ENCODE results near the gene ACACB.

ACACB gene

DNA sequence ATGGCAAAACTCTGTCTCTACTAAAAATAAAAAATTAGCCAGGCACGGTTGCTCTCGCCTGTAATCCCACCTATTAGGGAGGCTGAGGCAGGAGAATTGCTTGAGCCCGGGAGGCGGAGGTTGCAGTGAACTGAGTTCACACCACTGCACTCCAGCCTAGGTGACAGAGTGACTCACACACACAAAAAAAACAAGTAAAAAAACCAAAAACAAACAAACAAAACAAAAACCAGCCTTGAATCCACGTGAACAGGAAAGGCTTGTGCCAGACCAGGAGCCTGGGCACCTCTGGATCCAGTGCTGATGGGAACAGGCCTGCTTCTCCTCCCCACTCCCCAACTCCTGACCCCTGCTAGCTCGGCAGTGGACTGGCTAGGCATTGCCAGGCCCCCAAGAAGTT lies 189.2 kb downstream of the ACACB start:
- no peak for DNase-seq (ENCODE audit: low read depth)

DNA sequence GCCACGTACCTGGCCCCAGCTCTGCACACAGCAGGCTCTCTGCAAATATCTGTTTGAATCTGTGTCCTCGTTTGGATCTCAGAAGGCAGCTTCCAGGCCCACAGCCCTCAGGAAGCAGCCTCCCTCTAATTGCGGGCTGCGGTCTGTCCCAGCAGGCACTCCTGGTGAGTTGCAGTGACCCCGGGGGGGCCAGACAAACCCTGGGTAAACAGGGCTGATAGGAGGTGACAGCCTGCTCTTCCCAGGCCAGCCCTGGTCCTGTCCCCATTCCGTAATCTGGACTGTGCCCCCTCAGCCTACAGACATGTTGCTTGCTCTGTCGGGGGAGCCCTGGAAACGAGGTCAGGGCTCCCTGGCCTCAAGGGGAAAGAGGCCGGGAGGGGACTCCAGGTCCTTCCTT lies 190.7 kb downstream of the ACACB start:
- DNase-seq (ENCODE audit: low read depth), result no peak

DNA sequence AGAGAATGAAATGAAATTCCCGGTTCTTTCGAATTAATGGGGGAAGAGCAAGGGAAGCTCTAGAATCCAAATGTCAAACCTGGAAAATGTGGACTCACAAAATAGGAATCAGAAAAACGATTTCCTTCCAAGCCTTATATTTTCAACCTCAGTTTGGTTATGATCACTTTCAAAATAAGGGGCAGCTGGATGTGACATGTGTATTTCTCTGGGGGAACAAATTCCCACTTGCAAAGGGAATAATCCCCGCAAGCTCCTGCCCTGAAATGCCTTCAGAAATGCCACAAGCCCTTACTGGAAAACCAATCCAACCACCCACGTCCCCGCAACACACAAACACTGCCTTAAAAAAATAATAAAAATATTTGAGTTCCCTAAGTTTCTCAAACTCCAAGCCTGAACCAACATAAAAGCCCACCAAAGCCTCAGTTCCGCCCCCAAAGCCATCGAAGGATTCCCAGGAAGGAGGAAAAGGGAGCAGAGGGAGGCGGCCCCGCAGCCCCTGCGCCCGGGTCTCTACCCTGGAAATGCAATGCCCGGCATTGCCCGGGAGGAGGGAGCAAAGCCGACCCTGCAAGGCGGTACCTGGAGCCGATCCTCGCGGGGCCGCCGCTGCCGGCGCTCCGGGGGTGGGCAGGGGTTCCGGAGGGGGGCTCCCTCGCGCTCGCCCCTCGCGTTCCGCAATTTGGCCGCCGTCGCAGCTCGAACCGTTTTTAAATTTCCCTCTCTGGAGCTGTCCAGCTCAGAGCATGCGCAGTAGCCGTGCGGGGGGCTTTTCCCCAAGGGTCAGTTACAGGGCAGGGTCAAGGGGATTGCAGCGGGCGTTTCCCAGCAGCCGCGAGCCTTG lies 192.4 kb downstream of the ACACB start, which contains the start of gene FOXN4:
Gene FOXN4, minus strand, starts transcription at position 751 of the 847 bp plus-strand sequence. CDS start 963 bp downstream, outside the sequence.
- DNase-seq (ENCODE audit: low read depth), result no peak

DNA sequence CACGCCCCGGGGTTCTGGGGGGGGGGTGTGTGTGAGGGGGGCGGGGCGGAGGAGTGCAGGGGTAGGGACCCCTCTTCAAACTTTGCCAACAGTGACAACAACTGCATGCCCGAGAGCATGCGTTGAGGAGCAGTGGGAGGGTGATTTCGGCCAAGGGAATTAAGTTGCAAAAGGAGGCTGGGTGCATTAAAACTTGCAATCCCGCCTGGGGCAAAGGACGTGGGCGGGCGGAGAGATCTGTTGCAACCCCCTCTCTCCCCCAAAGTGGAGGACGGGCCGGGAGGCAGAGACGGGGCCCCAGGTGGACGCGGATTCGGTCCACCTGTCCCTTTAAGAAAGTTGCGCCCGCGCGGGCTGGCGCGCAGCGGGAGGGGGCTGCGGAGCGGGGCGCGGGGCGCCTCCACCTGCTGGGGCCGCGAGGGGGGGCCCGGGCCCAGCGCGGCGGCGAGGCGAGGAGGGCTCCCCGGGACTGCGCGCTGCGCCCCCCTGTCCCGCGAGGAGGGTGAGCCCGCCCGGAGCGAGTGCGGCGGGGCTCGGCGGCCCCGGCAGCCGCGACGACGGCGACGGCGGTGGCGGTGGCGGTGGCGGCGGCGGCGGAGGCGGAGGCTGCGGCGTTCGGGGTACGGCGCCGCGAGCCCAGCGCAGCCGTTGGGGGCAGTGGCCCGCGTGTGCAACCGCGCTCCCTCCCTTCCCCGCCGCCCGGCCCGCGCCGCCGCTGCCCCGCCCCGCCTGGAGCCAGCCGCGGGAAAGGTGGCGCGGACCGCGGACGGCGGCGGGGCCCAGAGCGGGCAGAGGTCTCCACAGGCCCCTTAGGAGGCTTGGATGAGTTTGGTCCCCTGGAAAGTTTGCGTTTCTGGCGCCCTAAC lies 193.2 kb downstream of the ACACB start:
- no peak for DNase-seq (ENCODE audit: low read depth)

DNA sequence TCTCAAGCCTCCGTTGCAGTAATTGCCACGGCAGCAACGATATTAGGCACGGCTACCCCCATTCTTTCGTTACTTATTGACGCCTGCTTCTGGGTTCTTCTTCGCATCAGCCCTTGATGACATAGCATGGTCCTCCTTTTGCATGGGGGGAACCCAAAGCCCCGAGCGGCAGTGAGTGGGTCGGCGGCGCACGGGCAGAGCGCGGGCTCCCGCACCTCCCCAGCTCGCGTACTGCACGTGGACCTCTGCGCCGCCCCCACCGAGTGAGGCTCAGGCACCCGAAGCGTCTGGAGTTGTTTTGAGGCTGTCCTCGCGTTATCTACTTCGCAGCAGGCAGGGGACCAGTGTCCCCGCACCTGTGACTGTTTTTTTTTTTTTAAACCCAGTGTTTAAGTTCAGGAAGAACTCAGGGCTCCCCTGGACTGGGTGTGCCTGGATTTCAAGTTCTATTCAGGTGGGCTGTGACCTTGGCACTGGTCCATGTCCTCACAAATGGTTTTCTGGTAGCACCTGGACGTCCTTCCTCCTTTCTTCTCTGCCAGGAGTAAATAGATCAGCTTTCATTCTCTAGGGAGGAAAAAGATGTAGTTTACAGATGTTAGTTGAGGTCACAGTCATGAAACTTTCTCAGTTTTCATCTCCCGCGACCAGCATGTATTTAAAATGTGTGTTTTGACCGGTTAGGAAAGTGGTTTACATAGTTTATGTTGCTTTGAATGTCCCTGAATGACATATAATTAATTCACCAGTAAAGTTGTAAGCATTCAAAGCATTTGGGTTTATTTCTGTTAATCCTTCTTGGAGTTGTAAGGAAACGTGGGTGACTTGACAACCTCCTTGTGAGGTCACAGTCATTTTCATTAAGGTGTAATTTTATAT lies 194.1 kb downstream of the ACACB start:
- no peak for DNase-seq (ENCODE audit: low read depth)

Measured in activated T-helper 9 cell treated with anti-CD3 and anti-CD28 coated beads, Interleukin-2, amount 50 U/mL, for 16 hours (primary cell).